ENCODE results near the gene STAC2.

Gene STAC2

DNA sequence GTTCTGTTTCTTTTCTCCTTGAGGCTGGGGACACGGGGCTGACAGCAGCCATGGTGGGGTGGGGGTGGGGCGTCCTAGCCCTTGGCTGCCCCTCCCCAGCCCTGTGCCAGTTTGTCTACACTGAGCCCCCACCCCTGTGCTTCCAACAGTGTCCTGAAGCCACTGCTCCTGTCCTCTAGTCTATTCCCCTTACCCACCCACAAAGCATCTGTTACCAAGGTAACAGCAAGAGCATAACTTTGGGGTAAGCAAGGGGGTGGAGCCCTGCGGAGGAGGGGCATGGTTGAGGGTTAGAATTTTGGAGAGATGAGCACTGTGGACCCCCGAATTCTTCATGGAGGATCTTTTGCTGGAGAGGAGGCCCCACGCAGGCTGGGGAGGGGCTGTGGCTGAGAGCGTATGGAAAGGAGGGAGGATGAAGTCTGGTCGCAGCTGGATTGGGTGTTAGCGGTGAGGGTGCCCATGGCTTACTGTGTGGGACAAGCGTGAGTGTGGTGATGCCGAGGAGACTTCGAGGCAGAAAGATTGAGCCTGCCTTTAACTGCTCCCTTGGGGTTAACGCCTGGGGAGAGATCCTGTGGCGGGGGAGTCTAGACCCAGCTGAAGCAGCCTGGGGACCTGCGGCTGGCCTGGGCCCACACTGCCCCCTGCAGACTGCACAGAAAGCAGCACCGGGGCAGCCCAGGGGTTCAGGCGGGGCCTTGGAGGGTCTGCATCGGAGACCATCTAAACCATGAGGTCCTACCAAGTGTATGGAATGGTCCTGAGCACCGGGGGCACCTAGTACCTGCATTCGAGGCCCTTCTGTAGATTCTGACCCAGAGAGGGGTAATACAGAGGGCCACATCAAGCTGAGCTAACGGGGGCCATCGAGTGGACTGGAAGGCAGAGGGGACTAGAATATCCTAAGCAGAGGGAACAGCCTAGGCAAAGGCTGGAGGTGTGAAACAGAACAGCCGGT is 6.1 kb upstream of the STAC2 start:
- peak in 4 of 5 experiments; percentile 31 to 63 (median 50) for DNase-seq

DNA sequence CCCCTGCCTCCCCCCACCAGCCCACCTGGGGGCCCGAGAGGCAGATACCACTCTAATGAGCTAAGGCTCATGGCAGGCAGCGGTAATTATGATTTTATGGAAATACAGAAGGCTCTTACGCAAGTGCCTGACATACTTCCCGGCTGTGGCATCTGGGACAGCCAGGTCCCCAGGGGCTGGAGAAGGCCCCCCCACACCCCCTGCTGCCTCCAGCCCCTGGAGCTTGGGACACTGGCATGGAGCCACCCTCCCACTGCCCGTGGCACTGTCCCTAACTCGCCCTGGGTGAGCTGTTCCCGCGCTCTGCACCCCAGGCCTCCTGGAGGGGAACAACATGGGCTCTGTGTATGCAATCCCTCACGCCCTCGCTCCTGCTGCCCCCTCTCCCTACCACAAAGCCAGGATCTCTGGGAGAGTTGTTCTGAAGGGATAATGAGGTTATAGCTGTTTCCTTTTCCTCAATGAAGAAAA is 5.4 kb upstream of the STAC2 start:
- no peak for DNase-seq

DNA sequence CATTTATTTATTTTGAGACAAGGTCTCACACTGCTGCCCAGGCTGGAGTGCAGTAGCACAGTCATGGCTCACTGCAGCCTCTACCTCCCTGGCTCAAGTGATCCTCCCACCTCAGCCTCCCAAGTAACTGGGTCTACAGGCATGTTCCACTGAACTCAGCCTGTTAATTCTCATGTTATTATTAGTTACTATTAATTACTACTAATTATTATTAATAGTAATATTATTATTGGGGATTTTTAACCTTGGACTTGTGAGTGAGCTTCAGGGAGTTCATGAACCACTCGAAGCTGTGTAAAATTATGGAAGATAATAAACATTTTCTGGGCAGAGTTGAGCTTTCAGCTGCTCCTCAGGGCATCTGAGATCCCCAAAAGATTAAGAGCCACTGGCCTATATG is 4.6 kb upstream of the STAC2 start:
- DNase-seq = no peak

DNA sequence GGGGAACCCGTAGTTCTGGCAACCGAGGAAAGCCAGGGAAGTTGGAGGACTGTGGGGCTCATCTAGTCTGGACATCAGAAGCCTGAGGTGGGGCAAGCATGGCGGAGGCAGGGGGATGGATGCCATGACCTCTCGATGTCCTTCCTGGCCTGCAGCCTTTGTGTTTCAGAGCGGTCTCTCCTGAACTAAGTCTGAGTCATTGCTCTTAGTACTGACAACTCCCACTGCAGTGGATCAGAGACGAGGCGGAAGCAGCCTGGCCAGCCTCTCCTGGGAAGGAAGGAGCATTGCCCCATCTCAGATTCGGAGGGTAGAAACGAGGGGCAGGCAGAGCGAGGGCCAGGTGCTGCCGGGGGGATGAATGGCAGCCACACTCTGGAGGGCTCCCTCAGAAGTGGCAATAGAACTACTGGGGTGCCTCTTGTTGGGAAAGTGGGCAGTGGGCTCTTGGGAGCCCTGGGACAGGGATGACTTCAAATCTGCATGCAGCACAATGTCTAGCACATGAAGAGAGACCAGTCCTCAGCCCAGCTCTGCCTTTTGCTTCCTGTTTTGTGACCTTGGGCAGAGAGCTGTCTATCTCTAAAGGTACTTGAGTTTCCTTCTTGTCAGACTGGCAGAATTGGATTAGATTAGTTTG is 3.6 kb upstream of the STAC2 start:
- DNase-seq = no peak

DNA sequence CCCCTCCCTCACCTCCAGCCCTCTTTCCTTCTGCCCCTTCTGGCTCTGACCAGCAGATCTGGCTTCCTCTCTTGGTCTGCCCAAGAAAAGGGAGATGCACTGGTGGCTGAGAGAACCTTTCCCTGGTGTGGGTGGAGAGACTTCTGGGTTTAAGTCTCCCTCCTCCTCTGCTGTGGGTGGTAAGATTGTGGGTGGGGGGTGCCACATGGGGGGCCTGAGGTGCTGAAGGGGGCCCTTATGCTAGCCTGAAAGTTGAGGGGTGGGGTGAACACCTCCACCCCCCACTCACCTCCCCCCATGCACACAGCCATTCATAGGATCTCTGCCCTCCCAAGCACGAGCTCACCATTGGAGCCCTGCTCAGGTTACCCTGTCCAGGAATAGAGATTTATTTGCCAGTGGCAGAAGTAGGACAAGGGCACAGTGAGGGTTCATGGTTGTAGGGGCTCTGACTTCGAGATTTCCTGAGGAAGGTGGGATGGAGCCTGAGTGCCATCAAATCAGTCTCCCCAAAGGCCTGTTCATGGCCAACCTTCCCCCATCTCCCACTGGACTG is 1.7 kb upstream of the STAC2 start:
- no peak for DNase-seq

DNA sequence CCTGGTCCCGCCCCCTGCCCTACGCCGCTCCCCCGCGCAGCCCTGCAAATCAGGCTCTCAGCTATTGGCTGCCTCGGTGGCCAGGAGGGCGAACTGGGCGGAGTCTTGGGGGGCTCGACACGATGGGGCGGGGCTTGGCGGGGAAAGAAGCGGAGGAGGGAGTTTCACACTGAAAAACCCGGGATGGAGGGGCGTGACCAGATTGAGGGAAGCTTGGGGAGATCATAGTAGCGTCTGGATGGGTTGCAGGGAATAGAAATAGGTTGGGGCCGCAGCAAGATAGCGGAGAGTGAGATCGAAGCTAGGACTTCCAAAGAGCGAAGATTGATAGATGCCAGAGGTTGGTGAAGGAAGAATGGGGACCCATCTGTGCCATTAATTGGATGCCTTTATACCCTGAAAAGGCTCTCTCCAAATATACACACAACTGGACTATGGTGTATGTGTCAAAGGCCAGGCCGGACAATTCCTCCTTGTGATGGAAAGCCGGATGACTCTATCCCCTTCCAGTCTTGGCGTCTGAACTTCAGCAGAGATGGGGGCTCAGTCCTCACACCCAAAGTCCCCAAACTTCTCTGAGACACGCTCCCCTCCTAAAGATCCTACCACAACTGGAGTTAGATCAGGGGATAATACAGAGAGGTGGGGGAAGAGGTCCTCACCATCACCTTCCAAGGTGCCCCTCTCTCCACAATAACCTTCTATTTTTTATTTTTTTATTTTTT is 376 bp upstream of the STAC2 start:
- DNase-seq = peak in 2 of 5 experiments; percentile 37 to 45

DNA sequence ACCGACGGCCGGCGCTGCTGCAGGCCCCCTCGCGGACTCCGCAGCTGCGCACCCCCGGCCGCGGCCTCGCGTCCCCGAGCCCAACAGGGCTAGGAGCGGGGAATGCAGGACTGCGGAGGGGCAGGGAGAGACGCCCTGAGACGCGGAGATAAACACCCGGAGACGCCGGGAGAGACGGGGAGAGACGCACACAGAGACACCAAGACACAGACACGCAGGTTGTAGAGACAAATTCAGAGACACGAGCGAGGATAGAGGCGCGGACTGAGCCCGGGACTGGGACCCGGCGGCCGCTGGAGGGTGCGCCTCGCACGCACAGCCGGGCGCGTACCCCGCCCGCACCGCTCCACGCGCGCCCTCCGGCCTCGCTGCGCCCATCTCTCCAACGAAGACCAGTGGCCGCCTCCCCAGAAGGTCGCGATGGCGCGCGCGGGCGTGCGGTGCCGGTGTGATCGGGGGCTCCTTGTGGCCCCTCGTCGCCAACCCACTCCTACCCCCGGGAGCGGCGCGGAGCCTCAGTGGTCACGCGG is 902 bp downstream of the STAC2 start:
- DNase-seq = no peak

DNA sequence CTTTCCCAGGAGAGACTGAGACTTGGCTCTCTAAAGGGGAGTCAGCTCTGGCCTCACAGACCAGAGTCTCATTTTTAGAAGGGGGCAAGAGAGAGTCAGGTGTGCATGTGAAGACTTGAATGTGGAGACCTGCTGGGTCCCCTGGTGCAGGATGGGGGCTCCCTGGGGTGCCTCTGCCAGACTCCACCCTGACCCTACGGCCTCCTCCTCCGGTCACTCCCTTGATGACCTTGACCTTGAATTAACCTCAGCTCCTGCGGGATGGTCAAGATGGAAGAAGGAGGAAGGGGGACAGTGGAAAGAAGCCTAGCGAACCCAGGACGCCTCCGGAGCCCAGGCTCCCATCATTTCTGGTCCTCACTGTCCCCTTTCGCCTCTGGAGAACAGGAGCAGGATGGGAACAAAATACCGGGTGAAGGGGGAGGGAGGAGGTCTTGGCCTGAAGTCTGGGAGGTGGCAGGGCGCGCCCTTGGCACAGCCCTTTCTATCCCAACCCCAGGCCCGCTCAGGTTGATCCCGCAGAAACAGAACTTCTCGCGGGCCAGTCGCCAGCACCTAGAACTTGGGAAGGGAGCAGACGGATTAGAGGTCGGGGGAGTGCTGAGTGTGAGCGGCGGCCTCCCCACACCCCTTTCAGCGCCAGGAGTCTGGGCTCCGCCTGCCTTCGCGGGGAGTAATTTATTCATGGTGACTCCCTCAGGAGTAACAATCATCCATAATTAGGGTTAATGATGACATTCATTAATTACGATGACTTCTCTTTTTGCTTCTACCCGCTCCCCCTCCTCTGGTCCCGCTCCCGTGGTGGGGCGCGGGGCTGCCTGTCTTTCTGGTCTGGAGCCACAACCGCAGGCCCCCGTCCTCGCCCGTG is 1.6 kb downstream of the STAC2 start:
- DNase-seq = no peak

DNA sequence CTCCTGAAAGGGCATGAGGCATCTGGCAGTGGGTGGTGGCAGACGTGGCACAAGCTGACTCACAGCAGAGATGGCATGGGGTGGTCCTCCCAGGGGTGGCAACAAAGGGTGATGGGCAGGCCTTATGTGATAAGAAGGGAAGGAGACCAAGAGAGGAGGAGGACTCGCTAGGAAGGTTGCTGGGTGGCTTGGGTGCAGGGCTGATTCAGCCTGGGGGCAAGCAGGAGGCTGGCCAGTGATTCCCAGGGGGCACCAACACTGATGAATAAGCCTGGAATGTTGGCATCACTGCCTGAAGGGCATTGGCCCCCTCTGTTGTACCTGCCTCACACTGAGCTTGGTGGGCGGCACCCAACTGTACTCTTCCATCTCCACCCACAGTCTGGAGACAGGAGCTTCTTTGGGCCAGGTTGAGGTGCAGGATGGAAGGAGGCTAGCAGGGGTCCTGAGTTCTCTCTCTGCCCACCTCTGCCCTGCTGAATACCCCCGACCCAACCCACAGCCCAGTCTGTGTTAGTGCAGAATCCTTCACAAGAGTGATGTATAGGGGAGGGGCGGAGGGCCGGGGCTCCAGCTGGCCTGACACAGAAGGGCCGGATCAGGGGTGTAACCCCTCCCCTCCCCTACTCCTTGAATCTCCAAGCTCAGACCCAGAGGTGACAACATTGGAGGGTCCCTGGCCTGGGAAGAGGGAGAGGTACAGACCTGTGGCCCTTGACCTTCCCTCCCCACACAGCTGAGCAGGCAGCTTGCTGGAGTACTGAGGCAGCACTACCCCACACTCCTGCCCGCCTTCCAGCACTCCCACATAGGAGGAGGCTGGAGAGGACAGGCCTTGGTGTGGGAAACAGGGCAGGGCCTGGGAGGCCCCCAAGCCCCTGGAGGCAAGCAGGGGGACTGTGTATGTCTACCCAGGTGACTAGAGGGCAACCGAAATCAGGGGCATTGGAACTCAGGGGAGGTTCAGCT is 2.6 kb downstream of the STAC2 start:
- DNase-seq = no peak

DNA sequence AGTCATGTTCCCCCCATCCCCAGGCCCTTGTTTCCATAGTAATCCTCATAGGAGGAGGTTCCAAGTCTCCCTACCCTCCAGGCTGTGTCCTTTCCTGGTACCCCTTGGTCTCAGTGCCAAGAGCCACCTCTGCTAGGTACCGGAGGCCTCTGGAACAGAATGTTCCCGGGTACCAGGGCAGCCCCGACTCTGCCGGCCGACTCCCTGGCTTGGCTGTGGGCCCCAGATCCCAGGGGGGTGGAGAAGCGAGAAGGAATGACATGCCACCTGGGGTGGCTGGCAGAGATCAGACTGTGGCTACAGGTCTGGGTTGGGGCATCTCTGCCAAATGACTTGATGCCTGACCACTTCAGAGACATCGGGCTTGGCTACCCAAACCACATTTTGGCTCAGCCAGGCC is 3.6 kb downstream of the STAC2 start:
- DNase-seq = no peak

DNA sequence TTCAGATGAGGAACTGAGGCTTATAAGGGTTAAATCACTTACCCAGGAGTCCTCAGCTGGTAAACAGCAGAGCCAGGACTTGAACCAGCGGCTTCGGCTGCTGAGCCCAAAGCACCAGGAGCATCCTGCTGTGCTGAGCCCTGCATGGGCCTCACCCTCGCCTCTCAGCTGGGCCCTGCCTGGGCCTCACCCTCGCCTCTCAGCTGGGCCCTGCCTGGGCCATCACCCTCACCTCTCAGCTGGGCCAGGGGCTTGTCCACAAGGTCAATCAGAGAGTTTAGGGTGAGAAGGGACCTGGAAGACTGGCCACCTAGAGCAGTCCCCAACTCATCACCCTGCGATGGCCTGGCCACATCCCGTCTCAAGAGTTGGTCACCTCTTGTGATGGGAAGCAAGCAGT is 4.2 kb downstream of the STAC2 start:
- no peak for DNase-seq

DNA sequence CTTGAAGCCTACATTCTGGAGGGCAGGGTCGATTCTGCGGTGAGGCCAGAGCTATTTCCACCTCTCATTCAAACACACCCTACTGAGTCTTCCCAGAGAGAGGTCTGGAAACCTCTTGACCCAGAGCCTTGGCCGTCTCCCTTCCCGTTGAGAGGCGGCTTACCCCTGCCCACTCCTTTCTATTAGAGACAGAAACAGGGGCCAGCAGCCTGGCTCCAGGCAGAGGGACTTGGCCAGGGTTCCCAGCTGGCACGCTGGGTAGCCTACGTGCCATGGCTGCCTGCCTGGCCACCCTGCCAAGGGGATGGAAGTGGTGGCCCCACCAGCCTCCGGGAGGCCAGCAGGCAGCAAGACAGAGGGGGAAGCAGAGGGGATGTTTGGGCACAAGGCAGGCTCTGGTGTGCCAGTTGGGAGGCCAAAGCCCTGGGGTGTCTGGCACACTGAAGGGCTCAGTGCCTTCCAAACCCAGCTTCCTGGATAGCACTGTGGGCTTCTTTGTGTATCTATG is 6.0 kb downstream of the STAC2 start:
- no peak for DNase-seq

DNA sequence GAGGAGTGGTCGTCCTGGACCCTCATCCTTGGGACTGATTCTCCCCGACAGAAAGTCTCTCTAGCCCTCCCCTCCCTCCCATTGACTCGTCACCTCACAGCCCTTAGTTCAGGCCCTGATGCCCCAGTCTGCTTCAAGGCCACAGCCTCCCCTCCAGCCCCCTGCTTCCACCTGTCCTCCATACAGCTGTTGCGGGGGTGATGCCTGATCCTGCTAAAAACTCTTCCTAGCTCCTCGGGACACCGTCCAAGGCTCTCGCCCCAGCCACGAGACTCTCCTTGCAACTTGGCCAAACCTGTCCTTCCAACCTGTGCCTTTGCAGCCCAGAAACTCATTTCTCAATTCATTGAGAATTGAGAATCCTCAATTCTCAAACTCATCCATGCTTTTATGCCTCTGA is 6.8 kb downstream of the STAC2 start:
- DNase-seq = no peak

DNA sequence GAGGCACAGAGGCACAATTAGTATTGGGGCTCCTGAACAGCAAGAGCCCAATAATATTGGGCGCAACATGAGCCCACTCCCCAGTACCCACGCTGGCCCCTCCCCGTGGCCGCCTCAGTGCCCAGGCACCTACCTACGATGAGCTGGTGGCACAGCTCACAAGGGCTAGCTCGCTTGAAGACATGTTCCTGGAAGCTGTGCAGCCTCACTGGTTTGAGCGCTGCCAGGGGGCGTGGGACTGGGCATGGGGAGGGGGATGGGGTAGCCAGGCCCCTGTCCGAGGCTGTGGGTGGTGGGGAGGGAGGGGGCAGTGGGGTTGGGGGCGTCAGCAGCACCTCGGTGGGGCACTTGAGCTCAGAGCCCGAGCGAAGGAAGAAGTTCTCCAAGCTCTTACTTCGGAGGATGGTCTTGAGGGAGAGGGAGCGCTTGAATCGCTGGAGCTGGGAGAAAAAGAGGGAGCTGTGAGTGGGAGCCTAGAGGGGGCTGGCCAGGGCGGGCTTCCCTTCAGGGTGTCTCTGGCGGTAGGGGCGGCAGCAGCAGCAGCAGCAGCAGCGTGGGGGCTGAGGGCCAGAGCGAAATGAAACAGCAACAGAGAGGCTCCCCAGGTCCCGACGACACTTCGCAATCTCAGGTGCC is 7.9 kb downstream of the STAC2 start:
- DNase-seq = no peak

DNA sequence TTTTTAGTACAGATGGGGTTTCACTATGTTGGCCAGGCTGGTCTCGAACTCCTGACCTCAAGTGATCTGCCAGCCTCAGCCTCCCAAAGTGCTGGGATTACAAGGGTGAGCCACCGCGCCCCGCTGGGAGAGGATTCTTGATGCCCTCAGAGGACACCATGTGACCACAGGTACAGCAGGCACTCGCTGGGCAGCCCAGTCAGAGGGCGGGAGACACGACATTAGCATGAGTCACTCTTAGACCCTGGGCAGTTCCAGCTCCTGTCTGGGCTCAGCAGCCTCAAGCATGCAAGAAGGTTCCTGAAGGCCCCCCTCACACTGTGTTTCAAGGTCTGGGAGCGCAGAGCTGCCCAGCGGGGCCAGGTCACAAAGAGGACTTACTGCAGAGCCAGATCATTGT is 11.9 kb downstream of the STAC2 start:
- DNase-seq = no peak

DNA sequence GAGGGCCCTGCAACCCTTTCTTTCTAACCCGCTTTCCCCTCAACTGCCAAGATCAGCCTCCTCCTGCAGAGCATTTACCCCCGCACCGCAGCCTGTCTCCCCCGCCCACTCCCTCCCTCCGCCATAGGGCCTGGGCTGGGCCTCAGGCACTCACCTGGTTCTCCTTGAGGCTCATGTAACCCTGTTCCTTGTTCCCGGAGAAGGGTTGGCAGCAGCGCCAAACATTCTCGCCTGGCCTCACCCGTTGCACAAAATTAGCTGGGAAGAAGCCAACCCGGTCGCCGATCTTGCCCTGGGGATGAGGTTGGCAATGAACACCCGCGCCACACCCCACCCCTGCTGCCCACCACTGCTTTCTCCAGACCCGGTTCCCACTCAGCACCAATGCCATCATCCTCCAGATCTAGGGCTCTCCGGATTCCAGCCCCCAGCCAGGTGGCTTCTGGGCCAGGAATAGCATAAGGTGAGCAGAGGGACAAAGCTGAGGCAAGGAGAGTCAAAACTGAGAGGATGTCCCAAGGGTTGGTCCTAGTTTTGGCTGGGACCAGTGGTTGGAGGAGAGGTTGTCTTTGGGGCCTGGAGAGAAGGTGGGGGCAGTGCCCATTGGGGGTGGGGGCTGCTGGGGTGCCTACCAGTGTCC is 12.8 kb downstream of the STAC2 start:
- no peak for DNase-seq

DNA sequence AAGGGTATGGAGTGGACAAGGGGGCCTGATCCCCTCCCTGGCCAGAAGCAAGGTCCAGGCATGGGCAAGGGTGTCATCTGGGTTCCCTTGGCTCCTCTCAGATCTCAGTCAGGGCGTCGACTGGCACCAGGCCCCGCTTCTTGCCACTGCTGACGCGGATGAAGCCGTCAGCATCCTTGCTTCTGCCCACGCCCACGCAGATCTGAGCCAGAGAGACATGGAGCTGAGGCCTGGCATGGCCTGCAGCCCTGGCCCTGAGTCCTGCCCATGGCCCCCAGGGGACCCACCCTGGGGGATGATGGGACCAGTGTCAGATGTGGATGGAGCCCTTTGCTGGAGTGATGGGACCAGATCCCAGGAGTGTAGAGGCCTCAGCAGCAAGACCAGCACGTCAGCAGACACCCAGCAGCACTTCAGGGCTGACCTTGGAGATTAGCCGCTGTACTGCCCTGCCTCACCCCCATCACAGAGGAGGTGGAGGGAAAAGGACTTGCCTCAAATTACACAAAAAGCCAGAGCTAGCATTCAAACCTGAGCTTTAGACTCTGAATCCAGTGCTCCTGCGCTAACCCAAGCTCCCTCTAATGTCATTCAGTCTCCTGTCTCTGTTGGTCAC is 13.4 kb downstream of the STAC2 start:
- DNase-seq = no peak

DNA sequence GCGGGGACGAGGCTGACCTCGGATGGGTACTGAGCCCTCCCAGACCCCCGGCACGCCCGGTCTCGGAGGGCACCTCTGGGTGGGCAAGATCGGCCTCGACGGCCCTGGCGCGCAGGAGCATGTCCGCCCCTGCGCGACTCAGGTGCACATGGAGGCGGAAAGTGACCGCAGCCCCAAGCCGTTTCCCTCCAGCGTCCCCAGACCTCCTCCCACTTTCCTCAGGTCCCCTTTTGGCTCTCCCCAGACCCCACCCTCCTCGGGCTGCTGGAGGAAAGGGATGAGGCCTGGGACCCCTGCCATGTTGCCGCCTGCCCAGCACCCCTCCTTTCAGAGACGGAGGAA is 15.7 kb downstream of the STAC2 start:
- no peak for DNase-seq

Data from T-helper 2 cell (primary cell).